OCI-LY1 (cell line): ENCODE measurements around the gene UBE2G1.

ENCODE experiments used
- H2AFZ ChIP-seq: fragments of 200-600 bp; sonication (generic), shearing (Covaris generic); 2 replicates; pipeline ENCODE4 v1.6.0; 2014; ENCODE audit warnings: antibody characterized with exemption, mild to moderate bottlenecking, low read length
- H3F3A ChIP-seq: fragments of 200-600 bp; sonication (generic), shearing (Covaris generic); 2 replicates; pipeline ENCODE4 v1.6.0; 2014; ENCODE audit warnings: mild to moderate bottlenecking, antibody characterized with exemption, low read length, moderate library complexity; ENCODE audit not compliant: insufficient read depth
- H3K27ac ChIP-seq: fragments of 200-600 bp; sonication (generic); 2 replicates; pipeline ENCODE4 v1.5.1; 2014; ENCODE audit warnings: low read length, mixed run types, mild to moderate bottlenecking, low read depth; ENCODE audit not compliant: poor library complexity, severe bottlenecking
- H3K27me3 ChIP-seq: fragments of 200-600 bp; sonication (generic); 2 replicates; pipeline ENCODE4 v1.6.0; 2014; ENCODE audit warnings: antibody characterized with exemption, mild to moderate bottlenecking, low read length, moderate library complexity; ENCODE audit not compliant: insufficient read depth
- H3K36me3 ChIP-seq: fragments of 200-600 bp; sonication (generic); 2 replicates; pipeline ENCODE4 v1.6.1; 2014; ENCODE audit warnings: mild to moderate bottlenecking, antibody characterized with exemption, low read length, moderate library complexity, mixed read lengths; ENCODE audit not compliant: insufficient read depth
- H3K4me1 ChIP-seq: fragments of 200-600 bp; sonication (generic); 2 replicates; pipeline ENCODE4 v1.5.1; 2014; ENCODE audit warnings: mild to moderate bottlenecking, low read length, moderate library complexity; ENCODE audit not compliant: insufficient read depth, severe bottlenecking
- H3K4me2 ChIP-seq: fragments of 200-600 bp; sonication (generic), shearing (Covaris generic); 2 replicates; pipeline ENCODE4 v1.6.1; 2014; ENCODE audit warnings: low read length
- H3K4me3 ChIP-seq: fragments of 200-600 bp; sonication (generic); 2 replicates; pipeline ENCODE4 v1.5.1; 2014; ENCODE audit warnings: low read length, low read depth, mild to moderate bottlenecking, mixed read lengths; ENCODE audit not compliant: poor library complexity, severe bottlenecking
- H3K79me2 ChIP-seq: fragments of 200-600 bp; shearing (Covaris generic); 2 replicates; pipeline ENCODE4 v1.6.1; 2016; ENCODE audit warnings: mixed run types, low read length, mixed read lengths; ENCODE audit not compliant: insufficient read depth
- H3K9ac ChIP-seq: fragments of 200-600 bp; sonication (generic), shearing (Covaris generic); 2 replicates; pipeline ENCODE4 v1.6.1; 2014; ENCODE audit warnings: mild to moderate bottlenecking, low read length, mixed read lengths
- H3K9me2 ChIP-seq: fragments of 200-600 bp; sonication (generic), shearing (Covaris generic); 2 replicates; pipeline ENCODE4 v1.6.1; 2014; ENCODE audit warnings: low read depth, mild to moderate bottlenecking, low read length, mixed read lengths
- H3K9me3 ChIP-seq: fragments of 200-600 bp; shearing (Covaris generic); 2 replicates; pipeline ENCODE4 v1.6.1; 2014; ENCODE audit warnings: low read length, mixed read lengths
- H4K20me1 ChIP-seq: fragments of 200-600 bp; sonication (generic), shearing (Covaris generic); 2 replicates; pipeline ENCODE4 v1.6.0; 2016; ENCODE audit warnings: mild to moderate bottlenecking, low read length; ENCODE audit not compliant: insufficient read depth
- EZH2 ChIP-seq: fragments of 200-600 bp; sonication (generic), shearing (Covaris generic); IDR thresholded peaks from 2 replicates; pipeline ENCODE4 v1.8.0; 2017; ENCODE audit warnings: borderline replicate concordance, mixed run types, mild to moderate bottlenecking, antibody characterized with exemption, low read length, moderate library complexity, mixed read lengths
- TF ChIP-seq, protein P1 (sequence below): fragments of 200-600 bp; sonication (generic), shearing (Covaris generic); IDR thresholded peaks from 2 replicates; pipeline ENCODE4 v1.5.1; 2017; ENCODE audit warnings: mild to moderate bottlenecking, antibody characterized with exemption, low read length, moderate library complexity, mixed read lengths

UBE2G1 gene, protein sequence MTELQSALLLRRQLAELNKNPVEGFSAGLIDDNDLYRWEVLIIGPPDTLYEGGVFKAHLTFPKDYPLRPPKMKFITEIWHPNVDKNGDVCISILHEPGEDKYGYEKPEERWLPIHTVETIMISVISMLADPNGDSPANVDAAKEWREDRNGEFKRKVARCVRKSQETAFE

DNA sequence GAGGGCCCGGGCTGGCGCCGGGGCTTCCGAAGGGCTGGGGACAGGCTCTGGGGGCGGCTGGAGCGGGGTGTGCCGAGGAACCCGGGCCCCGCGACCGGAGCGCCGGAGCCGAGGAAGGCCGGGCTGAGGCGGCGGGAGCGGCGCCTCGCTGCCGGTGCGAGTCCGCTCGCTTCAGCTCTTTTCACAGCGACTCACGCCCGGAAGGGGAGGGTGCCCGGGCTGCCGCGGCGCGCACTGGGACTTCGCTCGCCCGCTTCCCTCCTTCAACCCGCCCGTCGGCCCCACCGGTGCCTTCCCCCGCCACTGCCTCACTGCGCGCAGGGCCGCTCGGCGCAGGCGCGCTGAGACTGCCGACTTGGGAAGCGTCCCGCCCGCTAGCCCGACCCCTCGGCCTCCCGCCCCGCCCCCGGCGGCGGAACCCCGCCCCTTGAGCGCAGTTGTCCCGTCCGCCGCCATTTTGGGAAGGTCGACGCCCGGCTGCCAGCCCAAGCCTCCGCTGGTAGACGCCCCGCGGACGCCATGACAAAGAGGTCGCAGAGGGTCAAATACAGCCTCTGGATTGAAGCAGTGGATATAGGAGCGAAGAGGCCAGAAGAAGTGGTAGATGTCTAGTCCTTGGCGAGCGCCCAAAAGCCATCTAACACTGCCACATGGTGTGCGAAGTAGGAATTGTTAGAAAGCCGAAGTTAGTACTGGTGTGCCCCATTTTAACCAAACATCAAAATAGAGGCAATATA lies at the start of gene UBE2G1:
UBE2G1 (minus strand) TSS at position 349 of the 737 bp plus-strand sequence. CDS start 359 bp downstream, outside the sequence.
- H3K9ac ChIP-seq: peak within 1 kb of the TSS; percentile 93
- peaks cover 70% of the 10 kb centered on the region for H3K4me1 ChIP-seq
- no peaks in the 10 kb centered on the region for H3F3A ChIP-seq
- no peaks in the 10 kb centered on the region for H3K9me2 ChIP-seq
- no peaks in the 10 kb centered on the region for H4K20me1 ChIP-seq
- TF ChIP-seq, protein P1, sequence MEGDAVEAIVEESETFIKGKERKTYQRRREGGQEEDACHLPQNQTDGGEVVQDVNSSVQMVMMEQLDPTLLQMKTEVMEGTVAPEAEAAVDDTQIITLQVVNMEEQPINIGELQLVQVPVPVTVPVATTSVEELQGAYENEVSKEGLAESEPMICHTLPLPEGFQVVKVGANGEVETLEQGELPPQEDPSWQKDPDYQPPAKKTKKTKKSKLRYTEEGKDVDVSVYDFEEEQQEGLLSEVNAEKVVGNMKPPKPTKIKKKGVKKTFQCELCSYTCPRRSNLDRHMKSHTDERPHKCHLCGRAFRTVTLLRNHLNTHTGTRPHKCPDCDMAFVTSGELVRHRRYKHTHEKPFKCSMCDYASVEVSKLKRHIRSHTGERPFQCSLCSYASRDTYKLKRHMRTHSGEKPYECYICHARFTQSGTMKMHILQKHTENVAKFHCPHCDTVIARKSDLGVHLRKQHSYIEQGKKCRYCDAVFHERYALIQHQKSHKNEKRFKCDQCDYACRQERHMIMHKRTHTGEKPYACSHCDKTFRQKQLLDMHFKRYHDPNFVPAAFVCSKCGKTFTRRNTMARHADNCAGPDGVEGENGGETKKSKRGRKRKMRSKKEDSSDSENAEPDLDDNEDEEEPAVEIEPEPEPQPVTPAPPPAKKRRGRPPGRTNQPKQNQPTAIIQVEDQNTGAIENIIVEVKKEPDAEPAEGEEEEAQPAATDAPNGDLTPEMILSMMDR: peak; percentile 51; the same call in 1 of the 2 replicates
- no peak for TF ChIP-seq EZH2
- H3K27me3 ChIP-seq: no peaks in the 10 kb centered on the region
- H2AFZ ChIP-seq: no peak within 1 kb of the TSS
- peaks cover 23% of the 10 kb centered on the region for H3K36me3 ChIP-seq
- peak within 1 kb of the TSS; percentile 91 for H3K4me2 ChIP-seq
- peak within 1 kb of the TSS; percentile 86 for H3K4me3 ChIP-seq
- H3K9me3 ChIP-seq: no peaks in the 10 kb centered on the region
- H3K79me2 ChIP-seq: peaks cover 35% of the 10 kb centered on the region
- H3K27ac ChIP-seq: peak within 1 kb of the TSS; percentile 99

DNA sequence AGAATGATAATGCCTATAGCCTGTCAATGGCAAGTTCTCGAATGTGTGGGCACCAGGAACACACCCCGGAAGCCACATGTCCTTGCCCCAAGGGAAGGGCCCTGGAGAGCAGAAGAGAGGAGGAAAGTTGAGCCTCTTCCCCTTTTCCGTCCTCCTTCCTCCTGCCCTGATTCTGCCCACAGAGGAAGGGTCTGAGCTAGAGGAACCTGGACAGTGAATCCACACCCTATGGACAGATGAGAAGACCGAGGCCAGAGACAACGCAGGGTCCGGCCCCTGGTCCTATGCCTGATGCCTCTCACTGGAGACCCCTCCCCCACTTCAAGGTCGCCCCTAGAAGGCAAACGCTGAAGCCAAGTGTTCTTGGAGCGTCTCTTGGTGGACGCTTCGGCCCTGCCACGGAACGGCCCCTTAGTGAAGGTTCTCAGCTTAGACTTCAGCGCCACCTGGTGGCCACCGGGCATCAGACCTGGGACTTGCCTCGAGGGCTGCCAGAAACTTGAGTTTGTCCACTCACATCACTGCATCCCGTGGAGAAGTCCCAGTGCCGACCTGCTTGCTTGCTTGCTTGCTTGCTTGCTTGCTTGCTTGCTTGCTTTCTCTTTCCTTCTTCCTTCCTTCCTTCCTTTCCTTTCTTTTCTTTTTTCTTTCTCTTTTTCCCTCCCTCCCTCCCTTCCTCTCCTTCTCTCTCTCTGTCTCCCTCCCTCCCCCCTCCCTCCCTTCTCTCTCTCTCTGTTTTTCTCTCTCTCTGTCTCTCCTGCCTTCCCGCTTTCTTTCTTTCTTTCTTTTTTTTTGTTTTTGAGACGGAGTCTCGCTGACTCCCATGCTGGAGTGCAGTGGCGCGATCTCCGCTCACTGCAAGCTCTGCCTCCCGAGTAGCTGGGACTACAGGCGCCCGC lies 46.7 kb upstream of the UBE2G1 start:
- no peak for TF ChIP-seq EZH2
- TF ChIP-seq, protein P1: peak; percentile 95
- H3K4me2 ChIP-seq: peak overlapping the region; percentile 50
- no peaks in the 10 kb centered on the region for H3K27me3 ChIP-seq
- no peaks in the 10 kb centered on the region for H3F3A ChIP-seq
- H3K79me2 ChIP-seq: no peaks in the 10 kb centered on the region
- H3K4me1 ChIP-seq: peaks cover 10% of the 10 kb centered on the region
- no peaks in the 10 kb centered on the region for H4K20me1 ChIP-seq
- H2AFZ ChIP-seq: no peak overlapping the region
- peak overlapping the region; percentile 21 for H3K4me3 ChIP-seq
- peak overlapping the region; percentile 20; the same call in 1 of the 2 replicates for H3K9ac ChIP-seq
- no peaks in the 10 kb centered on the region for H3K9me3 ChIP-seq
- no peak overlapping the region for H3K27ac ChIP-seq
- H3K36me3 ChIP-seq: no peaks in the 10 kb centered on the region
- no peaks in the 10 kb centered on the region for H3K9me2 ChIP-seq

DNA sequence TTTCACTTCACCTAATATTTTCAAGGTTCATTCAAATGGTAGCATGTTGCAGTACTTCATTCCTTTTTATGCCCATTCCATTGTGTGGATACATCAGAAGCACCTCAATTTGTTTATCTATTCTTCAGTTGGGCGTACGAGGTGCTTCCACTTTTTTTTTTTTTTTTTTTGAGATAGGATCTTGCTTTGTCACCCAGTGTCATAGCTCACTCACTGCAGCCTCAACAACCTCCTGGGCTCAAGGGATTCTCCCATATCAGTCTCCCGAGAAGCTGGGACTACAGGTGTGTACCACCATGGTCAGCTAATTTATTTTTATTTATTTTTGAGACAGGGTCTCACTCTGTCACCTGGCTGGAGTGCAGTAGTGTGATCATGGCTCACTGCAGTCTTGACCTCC lies 44.7 kb upstream of the UBE2G1 start:
- Histone ChIP-seq H3K9me2 (no peaks in the 10 kb centered on the region), H3K9ac (no peak overlapping the region), H3K4me2 (no peak overlapping the region), H3K36me3 (no peaks in the 10 kb centered on the region), H2AFZ (no peak overlapping the region), H3K27me3 (no peaks in the 10 kb centered on the region), H3F3A (no peaks in the 10 kb centered on the region), H3K9me3 (no peaks in the 10 kb centered on the region), H4K20me1 (no peaks in the 10 kb centered on the region), H3K27ac (no peak overlapping the region), H3K79me2 (no peaks in the 10 kb centered on the region), H3K4me3 (no peak overlapping the region), H3K4me1 (peaks cover 21% of the 10 kb centered on the region)
- TF ChIP-seq, protein P1: no peak
- TF ChIP-seq EZH2: no peak
